ENCODE data around the gene INPP4A. TPM values are rescaled to one million over a fixed set of nuclear protein-coding genes. Genes with fewer than 3 reads are reported as not detected.

The INPP4A gene
- total and polyA plus RNA-seq, 10 of the 15 experiments (the other 5 are each of a cell fraction or from before 2014, with no cell fraction given), result 4.7 to 62.3 (median 36.9) TPM

GRCh38 chr2:98573426-98573825 is 128.8 kb downstream of the INPP4A start:
- FAIRE-seq (no peak), ATAC-seq (no peak), DNase-seq (ENCODE audit: low read depth, low spot score) (no peak)
- H2AFZ ChIP-seq (ENCODE audit: control insufficient read depth, low read depth, low read length), result no peak overlapping the region
- SMC1A ChIA-PET (ENCODE audit: uncharacterized antibody, unreplicated experiment), result interaction anchor here (1.1 to 1.6 kb wide), 2 partner anchors 15 to 161 kb away, joined by 3 to 5 read pairs; no protein-coding TSS in a partner anchor
- no peaks in the 10 kb centered on the region for H4K20me1 ChIP-seq (ENCODE audit: control insufficient read depth, insufficient read depth)
- H3K27me3 ChIP-seq (replicated peaks in 1 of 2; ENCODE audit: control insufficient read depth in 2 of 2, insufficient read depth in 2 of 2, low read length in 1 of 2), result no peaks in the 10 kb centered on the region
- no peak overlapping the region for H3K27ac ChIP-seq (ENCODE audit: control insufficient read depth, insufficient read depth)
- in situ Hi-C loops (cut with MboI) (no loop called here), intact Hi-C loops (cut with micrococcal nuclease; ENCODE audit: unreplicated experiment) (no loop called here)
- CTCF ChIA-PET, result no interaction called here
- WGBS (ENCODE audit: insufficient coverage, insufficient replicate concordance, low lambda C conversion rate, missing lambda C conversion rate), result 90% methylated on average over 13 of the region's 13 CpGs
- no peak overlapping the region for H3K4me2 ChIP-seq (ENCODE audit: control insufficient read depth, insufficient read depth)
- H3K9ac ChIP-seq (ENCODE audit: control insufficient read depth, insufficient read depth, low read length), result no peak overlapping the region
- no peak overlapping the region for H3K4me3 ChIP-seq
- RAD21 ChIA-PET (ENCODE audit: unreplicated experiment), result no interaction called here
- H3K4me1 ChIP-seq (ENCODE audit: control insufficient read depth, insufficient read depth, low read length), result no peaks in the 10 kb centered on the region
- BruUV-seq (replicated peaks), result no TSS peak
- POLR2A ChIA-PET, result interaction anchor here (1.1 kb wide), 1 partner anchor 13 kb away, joined by 3 read pairs; no protein-coding TSS in a partner anchor
- no peaks in the 10 kb centered on the region for H3K79me2 ChIP-seq (ENCODE audit: control insufficient read depth, insufficient read depth, low read length)
- H3K36me3 ChIP-seq (ENCODE audit: control insufficient read depth in 2 of 2, insufficient read depth in 2 of 2, low read length in 1 of 2), result peaks cover 51 to 52% of the 10 kb centered on the region in 2 experiments
- H3K9me3 ChIP-seq (replicated peaks; ENCODE audit: control insufficient read depth, insufficient read depth, low read length), result no peaks in the 10 kb centered on the region
- TF ChIP-seq SREBF1 (IDR thresholded peaks at IDR 0.05; ENCODE audit: low read length) (no peak), CEBPZ (IDR thresholded peaks at IDR 0.05; ENCODE audit: low read depth, low read length) (no peak), SMAD5 (IDR thresholded peaks at IDR 0.05; ENCODE audit: low read depth) (no peak), KLF5 (IDR thresholded peaks at IDR 0.05; ENCODE audit: partially characterized antibody) (no peak), SIX5 (IDR thresholded peaks at IDR 0.05; ENCODE audit: low read depth, low read length, severe bottlenecking) (no peak), ZNF687 (IDR thresholded peaks at IDR 0.05) (no peak), NR2C1 (IDR thresholded peaks at IDR 0.05) (no peak), HSF1 (IDR thresholded peaks at IDR 0.05; ENCODE audit: low read depth, low read length) (no peak), CREM (IDR thresholded peaks at IDR 0.05; ENCODE audit: low read depth) (no peak), JUNB (IDR thresholded peaks at IDR 0.05) (no peak), HDAC2 (IDR thresholded peaks at IDR 0.05) (no peak), GABPA (IDR thresholded peaks at IDR 0.05; ENCODE audit: low read depth) (no peak)
- TF ChIP-seq, protein P1, sequence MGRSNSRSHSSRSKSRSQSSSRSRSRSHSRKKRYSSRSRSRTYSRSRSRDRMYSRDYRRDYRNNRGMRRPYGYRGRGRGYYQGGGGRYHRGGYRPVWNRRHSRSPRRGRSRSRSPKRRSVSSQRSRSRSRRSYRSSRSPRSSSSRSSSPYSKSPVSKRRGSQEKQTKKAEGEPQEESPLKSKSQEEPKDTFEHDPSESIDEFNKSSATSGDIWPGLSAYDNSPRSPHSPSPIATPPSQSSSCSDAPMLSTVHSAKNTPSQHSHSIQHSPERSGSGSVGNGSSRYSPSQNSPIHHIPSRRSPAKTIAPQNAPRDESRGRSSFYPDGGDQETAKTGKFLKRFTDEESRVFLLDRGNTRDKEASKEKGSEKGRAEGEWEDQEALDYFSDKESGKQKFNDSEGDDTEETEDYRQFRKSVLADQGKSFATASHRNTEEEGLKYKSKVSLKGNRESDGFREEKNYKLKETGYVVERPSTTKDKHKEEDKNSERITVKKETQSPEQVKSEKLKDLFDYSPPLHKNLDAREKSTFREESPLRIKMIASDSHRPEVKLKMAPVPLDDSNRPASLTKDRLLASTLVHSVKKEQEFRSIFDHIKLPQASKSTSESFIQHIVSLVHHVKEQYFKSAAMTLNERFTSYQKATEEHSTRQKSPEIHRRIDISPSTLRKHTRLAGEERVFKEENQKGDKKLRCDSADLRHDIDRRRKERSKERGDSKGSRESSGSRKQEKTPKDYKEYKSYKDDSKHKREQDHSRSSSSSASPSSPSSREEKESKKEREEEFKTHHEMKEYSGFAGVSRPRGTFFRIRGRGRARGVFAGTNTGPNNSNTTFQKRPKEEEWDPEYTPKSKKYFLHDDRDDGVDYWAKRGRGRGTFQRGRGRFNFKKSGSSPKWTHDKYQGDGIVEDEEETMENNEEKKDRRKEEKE (IDR thresholded peaks at IDR 0.05), result no peak

Measured in GM12878 (cell line).